ENCODE data around the gene HDAC10.

GRCh38 chr22:50280022-50280707 lies 29.1 kb upstream of the HDAC10 start:
- TF ChIP-seq EP300 (IDR thresholded peaks at IDR 0.05) (no peak), CTCF (IDR thresholded peaks at IDR 0.05) (no peak)
